ENCODE data around the gene ABCA13. TPM values are rescaled to one million over a fixed set of nuclear protein-coding genes. Genes with fewer than 3 reads are reported as not detected.

ABCA13 gene
- total RNA-seq, 1 donor from 2014 or later: 0.18 TPM

Other genes starting within 250 kb of the ABCA13 start
- 2.6 and 14.2 TPM in 2 replicates for gene PKD1L1, start 223.0 kb upstream of the ABCA13 start, total RNA-seq
- 29.5 and 35.6 TPM in 2 replicates for gene HUS1, start 191.8 kb upstream of the ABCA13 start, total RNA-seq
- gene SUN3, start 142.4 kb upstream of the ABCA13 start, total RNA-seq: 0.64 TPM in 1 of 2 replicates, not detected in the other
- 0.64 TPM in 1 of 2 replicates, not detected in the other for gene C7orf57, start 135.9 kb upstream of the ABCA13 start, total RNA-seq
- gene UPP1, start 82.2 kb upstream of the ABCA13 start, total RNA-seq: 76.9 and 81.6 TPM in 2 replicates

Measured in glomerular endothelial cell (primary cell).